AG09319 (cell line): ENCODE measurements around the gene POLR3E.

ENCODE experiments used
- DNase-seq: peaks from one replicate; pipeline ENCODE4 v3.0.0-alpha.2; 2010; ENCODE audit warnings: low read depth; ENCODE audit errors: extremely low read depth
- CTCF ChIP-seq: IDR thresholded peaks from 2 replicates; pipeline ENCODE4 v1.5.1; 2011; ENCODE audit warnings: low read depth, mild to moderate bottlenecking, inconsistent platforms, low read length, moderate library complexity

POLR3E gene

GRCh38 chr16:22323959-22324786 is 27.0 kb downstream of the POLR3E start:
- DNase-seq = no peak
- TF ChIP-seq CTCF = no peak

GRCh38 chr16:22324787-22325597 is 27.8 kb downstream of the POLR3E start:
- TF ChIP-seq CTCF = no peak
- DNase-seq = no peak

- no peak for TF ChIP-seq CTCF
- no peak for DNase-seq
Measured at GRCh38 chr16:22325598-22326368, 28.6 kb downstream of the POLR3E start.

- no peak for TF ChIP-seq CTCF
- no peak for DNase-seq
Measured at GRCh38 chr16:22326369-22326652, 29.1 kb downstream of the POLR3E start.

GRCh38 chr16:22326771-22327445 is 29.7 kb downstream of the POLR3E start:
- TF ChIP-seq CTCF = no peak
- no peak for DNase-seq

GRCh38 chr16:22327446-22327775 is 30.2 kb downstream of the POLR3E start:
- TF ChIP-seq CTCF = no peak
- DNase-seq = no peak
